Stomach smooth muscle (tissue), 2 donors: ENCODE results near the gene FDPS.

Source experiments
- H3K27ac ChIP-seq: one replicate; pipeline ENCODE4 v1.7.0; 2013; ENCODE audit warnings: mild to moderate bottlenecking, low read length, inconsistent platforms
- H3K27me3 ChIP-seq, 2 donors: one replicate each; pipeline ENCODE4 v1.7.0; 2013; ENCODE audit warnings: low read length in 2 of 2; ENCODE audit not compliant: insufficient read depth in 2 of 2, control insufficient read depth in 1 of 2
- H3K36me3 ChIP-seq, 2 donors: one replicate each; pipeline ENCODE4 v1.7.0; 2013; ENCODE audit warnings: low read length in 2 of 2; ENCODE audit not compliant: control insufficient read depth in 2 of 2, insufficient read depth in 2 of 2
- H3K4me1 ChIP-seq: one replicate; pipeline ENCODE4 v1.7.0; 2013; ENCODE audit warnings: low read length; ENCODE audit not compliant: control insufficient read depth, insufficient read depth
- H3K4me3 ChIP-seq, 2 donors: one replicate each; pipeline ENCODE4 v1.7.0; 2013; ENCODE audit warnings: low read length in 2 of 2
- H3K9ac ChIP-seq, 2 donors: one replicate each; pipeline ENCODE4 v1.7.0; 2013; ENCODE audit warnings: low read length in 2 of 2, mild to moderate bottlenecking in 1 of 2
- H3K9me3 ChIP-seq, 2 donors: one replicate each; pipeline ENCODE4 v1.7.0; 2013; ENCODE audit warnings: low read length in 2 of 2; ENCODE audit not compliant: control insufficient read depth in 2 of 2
- donor health status: healthy.
- donor health status: Pancreatic carcinoma.

FDPS gene

DNA sequence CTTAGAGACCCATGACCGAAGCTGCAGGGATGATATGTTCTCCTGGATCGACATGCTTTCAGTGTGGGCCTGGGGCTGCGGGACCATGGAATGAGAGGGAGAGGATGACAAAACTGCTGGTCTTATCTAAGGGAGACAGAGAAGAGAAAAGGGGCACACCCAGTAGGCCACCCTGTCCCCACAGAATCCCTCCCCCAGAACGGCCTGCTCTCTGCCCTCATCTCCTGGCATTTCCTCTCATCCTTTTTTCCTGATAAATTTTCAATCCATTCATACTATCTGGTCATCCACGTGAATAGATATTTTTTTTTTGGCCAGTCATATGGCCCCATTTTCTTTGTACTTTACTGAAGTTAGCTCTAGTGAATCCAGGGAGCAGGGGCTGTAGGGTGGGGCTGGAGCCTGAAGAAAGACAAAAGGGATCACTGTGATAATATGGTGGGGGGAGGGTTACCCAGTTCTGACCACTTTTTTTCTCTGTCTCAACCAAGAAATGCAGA lies 7.3 kb upstream of the FDPS start, which contains the start of gene PKLR:
Gene PKLR (minus strand): TSS at position 97 of the 500 bp plus-strand sequence. CDS start 43 bp downstream, at position 54.
- Histone ChIP-seq H3K9me3 (no peaks in the 10 kb centered on the region), H3K9ac (no peak within 1 kb of the TSS), H3K27me3 (peaks cover 0 to 8% of the 10 kb centered on the region in 2 donors), H3K4me3 (no peak within 1 kb of the TSS), H3K27ac (no peak within 1 kb of the TSS), H3K36me3 (no peaks in the 10 kb centered on the region), H3K4me1 (no peaks in the 10 kb centered on the region)

DNA sequence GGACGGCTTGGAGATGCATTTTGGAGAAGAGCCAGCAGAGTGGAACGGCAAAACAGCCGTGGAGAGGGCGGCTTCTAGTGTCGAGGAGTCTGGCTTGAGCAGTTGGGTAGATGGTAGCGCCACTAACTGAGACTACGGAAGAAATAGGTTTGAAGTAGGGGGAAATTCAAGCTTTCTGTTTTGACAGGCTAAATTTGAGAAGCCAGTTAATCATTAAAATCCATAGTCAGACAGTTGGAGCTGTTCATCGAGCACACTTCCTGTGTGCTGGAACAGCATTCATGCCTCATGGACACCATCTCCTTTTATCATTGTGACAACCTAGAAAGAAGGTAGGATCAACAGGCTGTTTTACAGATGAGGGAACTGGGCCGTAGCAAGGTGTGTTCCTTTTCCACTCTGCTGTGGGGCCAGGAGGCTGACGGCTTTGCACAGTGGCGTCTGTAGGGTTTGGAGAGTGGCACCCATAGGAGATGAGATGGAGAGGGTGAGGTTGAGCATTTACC lies 4.1 kb upstream of the FDPS start:
- no peaks in the 10 kb centered on the region for H3K27me3 ChIP-seq
- no peak overlapping the region for H3K27ac ChIP-seq
- H3K4me1 ChIP-seq: peaks cover 12% of the 10 kb centered on the region
- no peak overlapping the region for H3K4me3 ChIP-seq
- H3K9me3 ChIP-seq: no peaks in the 10 kb centered on the region
- no peaks in the 10 kb centered on the region for H3K36me3 ChIP-seq
- H3K9ac ChIP-seq: no peak overlapping the region

- peaks cover 0 to 2% of the 10 kb centered on the region in 2 donors for H3K36me3 ChIP-seq
- no peak overlapping the region for H3K4me3 ChIP-seq
- H3K27ac ChIP-seq: no peak overlapping the region
- H3K9me3 ChIP-seq: no peaks in the 10 kb centered on the region
- no peak overlapping the region for H3K9ac ChIP-seq
- H3K27me3 ChIP-seq: no peaks in the 10 kb centered on the region
- H3K4me1 ChIP-seq: peaks cover 17% of the 10 kb centered on the region
These were observed 2.7 kb upstream of the FDPS start for GRCh38 chr1:155305881-155306391.

DNA sequence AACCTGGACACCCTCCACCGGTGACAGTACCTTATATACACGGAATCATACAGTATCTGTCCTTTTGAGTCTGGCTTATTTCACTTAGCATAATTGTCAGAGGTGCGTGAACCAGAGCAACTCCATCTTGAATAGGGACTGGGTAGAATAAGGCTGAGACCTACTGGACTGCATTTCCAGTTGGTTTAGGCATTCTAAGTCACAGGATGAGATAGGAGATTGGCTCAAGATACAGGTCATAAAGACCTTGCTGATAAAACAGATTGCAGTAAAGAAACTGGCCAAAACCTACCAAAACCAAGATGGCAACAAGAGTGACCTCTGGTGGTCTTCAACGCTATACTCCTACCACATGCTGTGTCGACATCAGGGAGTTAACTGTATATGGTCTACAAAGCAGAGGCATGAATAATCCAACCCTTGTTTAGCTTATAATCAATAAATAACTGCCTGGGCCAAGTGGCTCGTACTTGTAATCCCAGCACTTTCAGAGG lies 1.4 kb upstream of the FDPS start:
- H3K9ac ChIP-seq: no peak overlapping the region
- no peak overlapping the region for H3K4me3 ChIP-seq
- no peak overlapping the region for H3K27ac ChIP-seq
- H3K36me3 ChIP-seq: peaks cover 2 to 5% of the 10 kb centered on the region in 2 donors
- peaks cover 17% of the 10 kb centered on the region for H3K4me1 ChIP-seq
- H3K9me3 ChIP-seq: no peaks in the 10 kb centered on the region
- H3K27me3 ChIP-seq: no peaks in the 10 kb centered on the region

GRCh38 chr1:155309423-155310021 lies 856 bp downstream of the FDPS start:
- Histone ChIP-seq H3K4me3 (peak overlapping the region; percentile 92 to 98), H3K27ac (peak overlapping the region; percentile 46), H3K27me3 (no peaks in the 10 kb centered on the region), H3K9me3 (no peaks in the 10 kb centered on the region), H3K9ac (peak overlapping the region; percentile 91 to 96), H3K36me3 (peaks cover 8 to 9% of the 10 kb centered on the region in 2 donors), H3K4me1 (peaks cover 17% of the 10 kb centered on the region)

DNA sequence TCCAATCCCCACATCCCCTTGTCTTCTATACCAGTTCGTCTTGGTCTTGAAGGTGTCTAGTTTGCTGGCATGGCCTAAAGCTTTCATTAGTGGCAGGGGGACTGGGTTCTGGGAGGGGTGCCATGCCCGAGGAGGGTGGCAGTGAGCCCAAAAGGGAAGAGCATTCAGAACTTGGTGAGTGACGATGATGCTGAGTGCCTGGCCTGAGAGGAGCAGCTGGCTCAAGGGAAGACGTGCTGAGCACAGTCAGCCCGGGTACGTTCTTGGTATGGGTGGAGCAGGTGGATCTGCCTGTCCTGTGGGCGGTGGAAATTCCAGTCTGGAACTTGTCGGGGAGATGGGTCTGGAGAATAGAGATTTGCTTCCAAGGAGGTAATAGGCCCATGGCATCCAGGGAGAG lies 4.6 kb downstream of the FDPS start:
- Histone ChIP-seq H3K36me3 (peaks cover 13 to 14% of the 10 kb centered on the region in 2 donors), H3K9me3 (no peaks in the 10 kb centered on the region), H3K27me3 (no peaks in the 10 kb centered on the region), H3K4me3 (no peak overlapping the region), H3K27ac (no peak overlapping the region), H3K9ac (no peak overlapping the region), H3K4me1 (peaks cover 14% of the 10 kb centered on the region)

DNA sequence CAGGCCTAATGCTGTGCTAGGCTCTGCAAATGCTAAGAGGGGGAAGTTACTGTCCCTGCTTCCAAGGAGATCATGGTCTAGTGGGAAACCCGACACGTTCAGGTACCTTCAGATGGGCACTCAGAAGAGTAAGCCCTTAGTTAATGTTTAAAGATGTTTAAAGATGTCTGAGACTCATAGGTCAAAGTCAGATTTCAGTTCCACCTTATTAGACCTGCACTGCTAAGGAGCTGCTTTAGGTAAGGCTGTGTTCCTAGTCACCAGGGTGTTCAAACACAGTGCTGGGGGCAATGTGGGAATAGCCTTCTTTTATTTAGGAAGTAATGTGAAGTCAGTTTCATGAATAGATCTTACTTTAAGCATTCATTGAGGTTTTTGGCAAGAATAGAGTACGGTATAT lies 8.3 kb downstream of the FDPS start:
- Histone ChIP-seq H3K9me3 (no peaks in the 10 kb centered on the region), H3K27ac (no peak overlapping the region), H3K9ac (no peak overlapping the region), H3K4me3 (no peak overlapping the region), H3K27me3 (no peaks in the 10 kb centered on the region), H3K4me1 (peaks cover 26% of the 10 kb centered on the region), H3K36me3 (peaks cover 16% of the 10 kb centered on the region in 2 donors)

GRCh38 chr1:155318082-155318481 lies 9.4 kb downstream of the FDPS start:
- H3K27me3 ChIP-seq: no peaks in the 10 kb centered on the region
- peaks cover 12 to 13% of the 10 kb centered on the region in 2 donors for H3K36me3 ChIP-seq
- no peaks in the 10 kb centered on the region for H3K9me3 ChIP-seq
- H3K4me3 ChIP-seq: no peak overlapping the region
- peaks cover 34% of the 10 kb centered on the region for H3K4me1 ChIP-seq
- H3K9ac ChIP-seq: no peak overlapping the region
- H3K27ac ChIP-seq: no peak overlapping the region

GRCh38 chr1:155319536-155319935 lies 10.9 kb downstream of the FDPS start:
- Histone ChIP-seq H3K36me3 (peaks cover 8 to 9% of the 10 kb centered on the region in 2 donors), H3K9ac (no peak overlapping the region), H3K27me3 (no peaks in the 10 kb centered on the region), H3K4me3 (no peak overlapping the region), H3K4me1 (peaks cover 42% of the 10 kb centered on the region), H3K27ac (no peak overlapping the region), H3K9me3 (no peaks in the 10 kb centered on the region)

DNA sequence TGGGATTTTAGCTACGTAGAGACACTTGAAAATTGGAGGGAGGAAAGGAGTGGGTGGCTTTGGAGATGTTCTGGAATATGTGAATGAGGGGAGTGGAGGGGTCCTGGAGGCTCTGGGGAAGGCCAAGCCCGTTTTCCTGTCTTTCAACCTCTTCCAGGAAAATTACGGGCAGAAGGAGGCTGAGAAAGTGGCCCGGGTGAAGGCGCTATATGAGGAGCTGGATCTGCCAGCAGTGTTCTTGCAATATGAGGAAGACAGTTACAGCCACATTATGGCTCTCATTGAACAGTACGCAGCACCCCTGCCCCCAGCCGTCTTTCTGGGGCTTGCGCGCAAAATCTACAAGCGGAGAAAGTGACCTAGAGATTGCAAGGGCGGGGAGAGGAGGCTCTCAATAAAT lies 11.6 kb downstream of the FDPS start:
- no peaks in the 10 kb centered on the region for H3K27me3 ChIP-seq
- peaks cover 3 to 6% of the 10 kb centered on the region in 2 donors for H3K36me3 ChIP-seq
- H3K4me1 ChIP-seq: peaks cover 46% of the 10 kb centered on the region
- peak overlapping the region; percentile 73 to 91 for H3K4me3 ChIP-seq
- no peaks in the 10 kb centered on the region for H3K9me3 ChIP-seq
- peak overlapping the region; percentile 62 to 71 for H3K9ac ChIP-seq
- peak overlapping the region; percentile 88 for H3K27ac ChIP-seq
